BE2C (cell line): Measurements from ENCODE around the gene KBTBD12.
"Not testable (repeated sequence)": the region's sequence is repeated elsewhere in the genome, so short reads cannot be mapped to it uniquely, and the experiment has no call there.

Experiments used
- DNase-seq: peaks from one replicate; pipeline ENCODE4 v3.0.0-alpha.2; 2020
- H3K27me3 ChIP-seq: fragments of 250-450 bp; sonication (Bioruptor Pico); 2 replicates; pipeline ENCODE4 v1.5.1; 2020; ENCODE audit warnings: mild to moderate bottlenecking
- H3K36me3 ChIP-seq: fragments of 250-450 bp; sonication (Bioruptor Pico); 2 replicates; pipeline ENCODE4 v1.5.1; 2020; ENCODE audit warnings: mild to moderate bottlenecking
- H3K4me1 ChIP-seq: fragments of 250-450 bp; sonication (Bioruptor Pico); 2 replicates; pipeline ENCODE4 v1.5.1; 2020
- H3K4me3 ChIP-seq: 2 replicates; pipeline ENCODE4 v1.5.1; 2011; ENCODE audit warnings: low read depth, low read length
- H3K9me3 ChIP-seq: fragments of 250-450 bp; sonication (Bioruptor Pico); 2 replicates; pipeline ENCODE4 v1.5.1; 2020
- CTCF ChIP-seq: IDR thresholded peaks from 2 replicates; pipeline ENCODE4 v1.5.1; 2012; ENCODE audit warnings: mild to moderate bottlenecking, low read depth, low read length

The KBTBD12 gene

DNA sequence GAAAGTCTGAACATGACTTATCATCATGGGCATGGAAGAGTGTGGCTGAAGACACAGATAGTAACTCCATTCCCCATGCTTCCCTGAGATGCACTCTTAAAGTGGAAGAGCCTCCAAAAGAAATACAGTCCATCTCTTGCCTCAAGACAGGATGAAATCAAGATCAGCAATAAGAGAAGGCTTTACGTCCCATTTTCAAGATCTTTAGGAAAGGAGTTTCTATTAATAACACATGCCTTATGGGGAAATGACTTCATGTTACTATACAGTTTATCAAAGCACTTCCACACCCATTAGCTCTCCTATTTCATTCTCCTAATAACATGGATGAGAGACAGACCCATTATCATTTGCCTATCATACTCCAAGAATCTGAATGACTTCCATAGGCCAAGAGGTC, 6.1 kb upstream of the KBTBD12 start:
- Histone ChIP-seq H3K36me3 (no peaks in the 10 kb centered on the region), H3K4me3 (no peak overlapping the region), H3K4me1 (no peaks in the 10 kb centered on the region), H3K27me3 (no peaks in the 10 kb centered on the region), H3K9me3 (no peaks in the 10 kb centered on the region)
- no peak for DNase-seq
- no peak for TF ChIP-seq CTCF

GRCh38 chr3:127909646-127910045, 5.4 kb upstream of the KBTBD12 start:
- Histone ChIP-seq H3K4me3 (no peak overlapping the region), H3K9me3 (no peaks in the 10 kb centered on the region), H3K36me3 (no peaks in the 10 kb centered on the region), H3K27me3 (no peaks in the 10 kb centered on the region), H3K4me1 (no peaks in the 10 kb centered on the region)
- DNase-seq, result no peak
- TF ChIP-seq CTCF, result no peak

DNA sequence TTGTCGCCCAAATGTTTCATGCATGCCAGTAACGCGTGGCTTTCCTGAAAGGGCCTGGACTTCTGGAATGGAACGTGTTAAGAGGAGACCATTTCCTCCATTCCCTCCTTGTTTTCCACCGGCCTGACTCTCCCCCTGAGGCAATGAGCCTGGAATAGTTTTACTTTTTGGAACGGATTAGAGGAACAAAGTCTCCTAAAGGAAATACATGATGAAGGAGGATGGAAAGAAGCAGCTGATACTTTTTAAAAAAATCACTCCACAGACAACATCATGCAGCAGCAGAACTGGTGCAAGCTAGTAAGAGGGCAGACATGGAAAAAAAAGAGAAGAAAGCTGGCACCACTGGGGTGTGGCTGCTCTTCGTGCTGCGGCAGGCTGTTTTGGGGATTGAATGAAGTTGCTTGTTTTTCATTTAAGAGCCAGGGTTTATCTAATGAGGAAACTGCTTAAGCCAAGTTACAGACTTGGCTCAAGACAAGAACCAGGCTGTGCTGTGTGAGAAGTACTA, 3.6 kb upstream of the KBTBD12 start:
- Histone ChIP-seq H3K36me3 (no peaks in the 10 kb centered on the region), H3K4me3 (no peak overlapping the region), H3K4me1 (no peaks in the 10 kb centered on the region), H3K27me3 (no peaks in the 10 kb centered on the region), H3K9me3 (no peaks in the 10 kb centered on the region)
- DNase-seq, result no peak
- TF ChIP-seq CTCF, result no peak

- H3K9me3 ChIP-seq, H3K4me3 ChIP-seq, H3K36me3 ChIP-seq, H3K27me3 ChIP-seq, H3K4me1 ChIP-seq, DNase-seq: not testable (repeated sequence)
Observed at GRCh38 chr3:127913841-127914240, 1.2 kb upstream of the KBTBD12 start.

DNA sequence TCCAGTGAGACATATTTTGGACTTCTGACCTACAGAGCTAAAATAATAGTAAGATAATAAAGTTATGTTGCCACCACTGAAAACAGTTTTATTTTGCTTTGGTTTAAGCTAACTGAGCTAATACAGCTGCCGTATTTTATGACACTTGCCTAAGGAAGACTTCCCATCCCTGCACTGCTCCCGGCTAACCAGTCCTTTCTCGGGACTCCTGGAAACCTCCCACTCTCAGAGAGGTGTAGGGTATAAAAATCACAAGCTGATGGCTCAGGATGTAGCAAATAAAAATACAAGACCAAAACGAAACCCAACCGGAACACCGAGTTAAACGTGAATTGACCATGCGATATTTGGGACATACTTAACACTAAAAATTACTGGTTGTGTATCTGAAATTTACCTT, 448 bp upstream of the KBTBD12 start:
- H3K27me3 ChIP-seq, result no peaks in the 10 kb centered on the region
- H3K4me3 ChIP-seq, result no peak overlapping the region

GRCh38 chr3:127915937-127916493, 983 bp downstream of the KBTBD12 start:
- Histone ChIP-seq H3K27me3 (no peaks in the 10 kb centered on the region), H3K4me1 (no peaks in the 10 kb centered on the region), H3K4me3 (no peak overlapping the region), H3K36me3 (no peaks in the 10 kb centered on the region), H3K9me3 (no peaks in the 10 kb centered on the region)
- TF ChIP-seq CTCF, result no peak
- DNase-seq, result no peak

More for the DNA sequence above, 448 bp upstream of the KBTBD12 start:
- Histone ChIP-seq H3K9me3 (no peaks in the 10 kb centered on the region), H3K4me1 (no peaks in the 10 kb centered on the region), H3K36me3 (no peaks in the 10 kb centered on the region)
- no peak for DNase-seq
- TF ChIP-seq CTCF, result no peak

- no peak for DNase-seq
- TF ChIP-seq CTCF, result no peak
- peaks cover 17% of the 10 kb centered on the region for H3K27me3 ChIP-seq
Observed at GRCh38 chr3:127920738-127921137, 5.7 kb downstream of the KBTBD12 start.

More at GRCh38 chr3:127920738-127921137, 5.7 kb downstream of the KBTBD12 start:
- no peaks in the 10 kb centered on the region; the same call in 1 of the 2 replicates for H3K9me3 ChIP-seq
- no peaks in the 10 kb centered on the region for H3K4me1 ChIP-seq
- no peaks in the 10 kb centered on the region for H3K36me3 ChIP-seq
- H3K4me3 ChIP-seq, result no peak overlapping the region
